ENCODE results near the gene VSIG10L2. TPM values are rescaled to one million over a fixed set of nuclear protein-coding genes. Genes with fewer than 3 reads are reported as not detected.
A peak's percentile ranks its signal among the peaks of the same experiment; 100 is the strongest.
"Not testable (repeated sequence)": the region's sequence is repeated elsewhere in the genome, so short reads cannot be mapped to it uniquely, and the experiment has no call there.

Gene VSIG10L2
- total RNA-seq, 2 donors from 2014 or later = not detected

GRCh38 chr11:125910226-125910849 lies 35.5 kb upstream of the VSIG10L2 start:
- no peaks in the 10 kb centered on the region for H3K4me1 Mint-ChIP-seq
- peaks cover 17% of the 10 kb centered on the region for H3K27me3 Mint-ChIP-seq (ENCODE audit: insufficient read depth)
- H3K4me3 ChIP-seq (ENCODE audit: low read length) = no peak overlapping the region
- TF ChIP-seq CTCF (conservative IDR thresholded peaks at IDR 0.05) = no peak
- H3K36me3 Mint-ChIP-seq (ENCODE audit: low read depth) = no peaks in the 10 kb centered on the region
- no peaks in the 10 kb centered on the region for H3K9me3 Mint-ChIP-seq
- no peak for DNase-seq
- H3K9ac ChIP-seq (ENCODE audit: extremely low read depth, low read length, poor library complexity, severe bottlenecking) = no peak overlapping the region
- peaks cover 10% of the 10 kb centered on the region for H3K27me3 ChIP-seq (ENCODE audit: control insufficient read depth, insufficient read depth, low read length, poor library complexity, severe bottlenecking)
- no peak overlapping the region for H3K27ac Mint-ChIP-seq
- 87 to 91% methylated on average over 4 to 8 of the region's 8 CpGs for WGBS, 2 experiments (ENCODE audit: insufficient coverage in 1 of 2, insufficient read length in 1 of 2)
- H3K27ac ChIP-seq (ENCODE audit: low read depth, low read length) = no peak overlapping the region
- no peaks in the 10 kb centered on the region for H3K4me1 ChIP-seq (ENCODE audit: control insufficient read depth, insufficient read depth, low read length)
- no peaks in the 10 kb centered on the region for H3K36me3 ChIP-seq (ENCODE audit: control insufficient read depth, insufficient read depth, low read length)
- no peaks in the 10 kb centered on the region for H3K9me3 ChIP-seq (ENCODE audit: control insufficient read depth, low read length)
- H3K4me3 Mint-ChIP-seq = no peak overlapping the region

GRCh38 chr11:125914601-125915000 lies 31.2 kb upstream of the VSIG10L2 start:
- not testable (repeated sequence) for H3K36me3 Mint-ChIP-seq (ENCODE audit: low read depth); H3K9ac ChIP-seq (ENCODE audit: extremely low read depth, low read length, poor library complexity, severe bottlenecking); H3K9me3 ChIP-seq (ENCODE audit: control insufficient read depth, low read length); H3K4me1 ChIP-seq (ENCODE audit: control insufficient read depth, insufficient read depth, low read length); H3K4me3 ChIP-seq (ENCODE audit: low read length); H3K4me3 Mint-ChIP-seq; H3K27me3 Mint-ChIP-seq (ENCODE audit: insufficient read depth); DNase-seq; H3K4me1 Mint-ChIP-seq; H3K36me3 ChIP-seq (ENCODE audit: control insufficient read depth, insufficient read depth, low read length); H3K27me3 ChIP-seq (ENCODE audit: control insufficient read depth, insufficient read depth, low read length, poor library complexity, severe bottlenecking); H3K9me3 Mint-ChIP-seq; H3K27ac Mint-ChIP-seq; H3K27ac ChIP-seq (ENCODE audit: low read depth, low read length)
- peak; percentile 70 for TF ChIP-seq CTCF (conservative IDR thresholded peaks at IDR 0.05)
- 78 to 79% methylated on average over 3 of the region's 3 CpGs for WGBS, 2 experiments (ENCODE audit: insufficient coverage in 1 of 2, insufficient read length in 1 of 2)

GRCh38 chr11:125916683-125917347 lies 29.0 kb upstream of the VSIG10L2 start:
- Histone ChIP-seq H3K27ac (ENCODE audit: low read depth, low read length) (no peak overlapping the region), H3K9me3 (ENCODE audit: control insufficient read depth, low read length) (no peaks in the 10 kb centered on the region), H3K27me3 (ENCODE audit: control insufficient read depth, insufficient read depth, low read length, poor library complexity, severe bottlenecking) (peaks cover 9% of the 10 kb centered on the region), H3K36me3 (ENCODE audit: control insufficient read depth, insufficient read depth, low read length) (no peaks in the 10 kb centered on the region), H3K9ac (ENCODE audit: extremely low read depth, low read length, poor library complexity, severe bottlenecking) (no peak overlapping the region), H3K4me1 (ENCODE audit: control insufficient read depth, insufficient read depth, low read length) (no peaks in the 10 kb centered on the region), H3K4me3 (ENCODE audit: low read length) (no peak overlapping the region)
- Mint-ChIP-seq H3K27ac (no peak overlapping the region), H3K4me1 (no peaks in the 10 kb centered on the region), H3K36me3 (ENCODE audit: low read depth) (no peaks in the 10 kb centered on the region), H3K9me3 (no peaks in the 10 kb centered on the region), H3K27me3 (ENCODE audit: insufficient read depth) (no peaks in the 10 kb centered on the region), H3K4me3 (no peak overlapping the region)
- 93 to 94% methylated on average over 7 to 12 of the region's 12 CpGs for WGBS, 2 experiments (ENCODE audit: insufficient coverage in 1 of 2, insufficient read length in 1 of 2)
- no peak for TF ChIP-seq CTCF (conservative IDR thresholded peaks at IDR 0.05)
- DNase-seq = no peak

Data from endodermal cell (in vitro differentiated cells).